Pancreas (tissue), 10 donors: ENCODE data around the gene TEX53. TPM values are rescaled to one million over a fixed set of nuclear protein-coding genes. Genes with fewer than 3 reads are reported as not detected.

Source experiments
- ATAC-seq, 4 donors: fragments of 200-7000 bp; cut with Tn5 transposase; one replicate each; pipeline versions ENCODE4 v1.8.0 to v1.9.1; 2020; ENCODE audit warnings: mild to moderate bottlenecking in 4 of 4, moderate library complexity in 4 of 4
- DNase-seq, 6 donors: peaks; one replicate each; pipeline ENCODE4 v3.0.0-alpha.2; 2020
- FAIRE-seq: peaks from 2 replicates; lab custom pipeline; 2012; peaks lifted over from hg19 to GRCh38; lab: Jason Lieb, UNC
- H3K27ac ChIP-seq, 4 donors: fragments of 200-600 bp; sonication (generic); 1 replicate in 3 of 4; 2 replicates in 1 of 4; pipeline versions ENCODE4 v1.5.0 to v1.8.0; 2020
- H3K27me3 ChIP-seq, 4 donors: fragments of 200-600 bp; one replicate each; pipeline ENCODE4 v1.8.0; 2021
- H3K36me3 ChIP-seq, 3 donors: fragments of 200-600 bp; sonication (generic) in 1 of 3; one replicate each; pipeline versions ENCODE4 v1.5.0 to v1.8.0; 2020 to 2021
- H3K4me1 ChIP-seq, 3 donors: fragments of 200-600 bp; one replicate each; pipeline ENCODE4 v1.8.0; 2021
- H3K4me3 ChIP-seq, 4 donors: fragments of 200-600 bp; sonication (generic) in 2 of 4; one replicate each; pipeline versions ENCODE4 v1.5.0 to v1.8.0; 2020 to 2021
- H3K9me3 ChIP-seq, 4 donors: fragments of 200-600 bp; one replicate each; pipeline ENCODE4 v1.8.0; 2021
- CTCF ChIP-seq, 4 donors: fragments of 200-600 bp; sonication (generic) in 3 of 4; IDR thresholded peaks; one replicate each; pipeline versions ENCODE4 v1.5.0 to v1.8.0; 2021; ENCODE audit warnings: antibody characterized with exemption in 4 of 4
- WGBS, 2 donors: extraction: QIAGEN DNeasy Blood & Tissue Kit; methylation state at CpG; one replicate each; pipeline ENCODE4 v1.1.7; 2013; 5-methylcytosine and 5-hydroxymethylcytosine counted together
- intact Hi-C, 3 donors: fragments of 100-400 bp; cut with DNase I; formaldehyde crosslinking; loops; one replicate each; pipeline versions ENCODE4 v1.11.1 to v1.14.2; 2022
- polyA plus RNA-seq, 2 donors: library from polyadenylated mRNA; stranded (reverse); fragments of 200-250 nt; gene quantifications; one replicate each; pipeline ENCODE4 v1.2.3, GENCODE V29; 2013
- total RNA-seq, 6 donors: library from RNA; stranded (reverse); fragmentation: NEBNext Ultra II Directional in 4 of 6; extraction: Animal tissue kit (Norgen Biotek cat#: 25700) in 4 of 6; gene quantifications; one replicate each; pipeline versions ENCODE4 v1.2.1 to v1.2.4, GENCODE V29; 2021 to 2023
- donor health status: healthy with polysubstance abuse.
- donor health status: DM: no; HTN: no; CAD: no; lungs with moderate emphysema.
- donor health status: DM: no; HTN: no; CAD: no.
- donor health status: control.
- donor health status: control.
- donor health status: Bipolar disorder and iron deficiency.
- donor health status: DM: yes; HTN: yes; CAD: no.
- donor health status: DM: no; HTN: no; CAD: no.
- donor health status: DM: no; HTN: no; CAD: no.
- donor health status: DM: yes; HTN: yes; CAD: no.

TEX53 gene
- total and polyA plus RNA-seq, 8 donors, result not detected

DNA sequence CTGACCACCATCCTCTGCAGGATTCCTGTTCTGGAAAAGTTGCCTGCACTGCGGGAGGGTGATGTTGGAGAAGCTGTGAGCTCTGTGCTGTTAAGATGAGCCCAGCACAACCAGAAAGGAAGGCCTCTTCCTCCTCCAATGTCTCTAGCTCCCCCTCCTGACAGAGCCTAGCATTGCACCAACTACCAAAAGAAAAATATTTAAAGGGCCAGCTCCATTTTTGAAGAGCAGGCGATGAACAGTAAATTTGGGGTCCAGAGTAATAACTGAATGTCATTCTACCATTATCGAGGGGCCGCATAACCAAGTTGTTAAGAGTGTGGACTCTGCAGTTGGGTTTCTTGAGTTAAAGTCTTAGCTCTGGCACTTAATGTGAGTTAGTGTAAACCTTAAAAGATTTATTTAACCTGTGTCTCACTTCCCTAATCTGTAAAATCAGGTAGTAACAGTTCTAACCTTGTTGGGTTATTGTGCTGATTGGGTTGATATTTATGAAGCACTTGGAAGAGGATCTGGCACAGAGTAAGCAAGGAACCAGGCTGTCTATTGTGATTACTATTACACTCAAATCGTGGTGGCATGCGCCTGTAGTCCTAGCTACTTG, 3.9 kb downstream of the TEX53 start:
- WGBS, 2 donors, result 30 to 33% methylated on average over 6 of the region's 6 CpGs
- FAIRE-seq (no peak), DNase-seq (peak in 5 of 6 donors; percentile 51 to 80 (median 67)), ATAC-seq (peak; percentile 73 to 99 (median 93))
- peak; percentile 63 to 80 (median 75) for TF ChIP-seq CTCF (IDR thresholded peaks at IDR 0.05)
- intact Hi-C loops, result loop anchor here in 1 of 3 donors (10.0 kb wide), 1 partner anchor 219 kb away; no protein-coding TSS in a partner anchor
- H3K9me3 ChIP-seq, result no peaks in the 10 kb centered on the region
- no peaks in the 10 kb centered on the region for H3K27me3 ChIP-seq
- no peaks in the 10 kb centered on the region for H3K36me3 ChIP-seq
- no peak overlapping the region for H3K27ac ChIP-seq
- H3K4me1 ChIP-seq, result no peaks in the 10 kb centered on the region
- no peak overlapping the region for H3K4me3 ChIP-seq

DNA sequence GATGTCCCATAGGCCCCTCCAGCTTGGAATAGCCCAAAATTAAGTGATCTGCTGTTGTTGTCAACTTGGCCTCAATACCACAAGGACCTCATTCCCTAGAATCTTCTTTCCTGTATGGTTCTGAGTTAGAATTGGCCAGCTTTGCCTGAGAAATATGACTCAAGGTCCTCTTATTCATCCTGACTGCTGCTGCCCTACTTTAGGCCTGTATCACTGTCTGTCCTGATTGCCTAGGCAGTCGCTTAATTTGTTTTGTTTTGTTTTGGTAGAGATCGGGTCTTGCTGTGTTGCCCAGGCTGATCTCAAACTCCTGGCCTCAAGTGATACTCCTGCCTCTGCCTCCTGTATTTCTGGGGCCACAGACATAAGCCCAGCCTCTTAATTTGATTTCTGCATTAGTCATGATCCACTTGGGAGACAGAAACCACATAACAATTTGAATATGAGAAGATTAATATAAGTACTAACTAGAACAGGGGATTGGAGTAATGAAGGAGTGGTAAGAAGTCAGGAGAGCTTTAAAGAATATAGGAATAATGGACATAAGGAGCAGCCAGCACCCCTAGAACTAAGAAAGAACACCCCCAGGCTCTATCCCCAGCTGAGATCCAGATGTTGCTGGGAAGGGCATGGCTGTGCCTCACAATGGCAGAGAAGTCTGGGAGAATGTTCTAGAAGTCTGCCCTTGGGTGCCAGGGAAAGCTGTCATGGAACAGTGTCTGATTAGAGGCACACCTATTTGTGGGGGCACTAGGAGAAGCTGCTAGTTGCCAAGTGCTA, 4.6 kb downstream of the TEX53 start:
- Histone ChIP-seq H3K27me3 (no peaks in the 10 kb centered on the region), H3K4me1 (no peaks in the 10 kb centered on the region), H3K4me3 (no peak overlapping the region), H3K9me3 (no peaks in the 10 kb centered on the region), H3K36me3 (no peaks in the 10 kb centered on the region), H3K27ac (no peak overlapping the region)
- TF ChIP-seq CTCF (IDR thresholded peaks at IDR 0.05), result no peak
- 68 to 78% methylated on average over 2 of the region's 2 CpGs for WGBS, 2 donors
- FAIRE-seq (no peak), ATAC-seq (peak in 2 of 4 donors; percentile 15 to 42), DNase-seq (no peak)
- intact Hi-C loops, result loop anchor here in 1 of 3 donors (10.0 kb wide), 1 partner anchor 218 kb away; no protein-coding TSS in a partner anchor

DNA sequence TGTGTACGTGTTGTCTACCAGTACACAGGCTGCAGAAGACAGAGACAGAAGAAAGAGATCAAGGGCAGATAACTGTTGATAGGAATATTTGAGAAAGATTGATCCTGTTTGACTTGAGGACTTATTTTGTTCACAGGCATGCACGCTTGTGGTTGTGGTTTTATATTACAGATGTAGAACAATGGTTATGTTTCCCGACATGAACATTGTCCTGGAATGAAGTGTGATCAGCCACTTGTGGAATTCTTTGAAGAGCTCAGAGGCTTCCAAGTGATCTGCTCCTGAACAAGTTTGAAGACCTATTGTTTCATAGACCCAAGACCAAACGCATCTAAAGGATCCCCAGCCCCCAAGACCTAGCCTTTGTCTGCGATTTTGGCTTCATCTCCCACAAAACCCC, 13.7 kb downstream of the TEX53 start:
- Histone ChIP-seq H3K9me3 (no peaks in the 10 kb centered on the region), H3K4me1 (no peaks in the 10 kb centered on the region), H3K27me3 (no peaks in the 10 kb centered on the region), H3K27ac (no peak overlapping the region), H3K36me3 (peaks cover 0 to 4% (median 0%) of the 10 kb centered on the region in 3 donors), H3K4me3 (no peak overlapping the region)
- DNase-seq (no peak), FAIRE-seq (no peak), ATAC-seq (no peak)
- no peak for TF ChIP-seq CTCF (IDR thresholded peaks at IDR 0.05)
- 91 to 92% methylated on average over 5 of the region's 5 CpGs for WGBS, 2 donors
- intact Hi-C loops, result loop anchor here in 1 of 3 donors (10.0 kb wide), 2 partner anchors 149 to 219 kb away; no protein-coding TSS in a partner anchor

GRCh38 chr9:114643001-114643400, 14.6 kb downstream of the TEX53 start:
- no peak for ATAC-seq
- no peak for FAIRE-seq

More at GRCh38 chr9:114643001-114643400, 14.6 kb downstream of the TEX53 start:
- no peaks in the 10 kb centered on the region for H3K27me3 ChIP-seq
- H3K4me1 ChIP-seq, result no peaks in the 10 kb centered on the region
- intact Hi-C loops, result loop anchor here in 1 of 3 donors (10.0 kb wide), 2 partner anchors 148 to 218 kb away; no protein-coding TSS in a partner anchor
- H3K36me3 ChIP-seq, result peaks cover 0 to 4% (median 0%) of the 10 kb centered on the region in 3 donors
- H3K4me3 ChIP-seq, result no peak overlapping the region
- TF ChIP-seq CTCF (IDR thresholded peaks at IDR 0.05), result no peak
- H3K27ac ChIP-seq, result no peak overlapping the region
- no peaks in the 10 kb centered on the region for H3K9me3 ChIP-seq
- no peak for DNase-seq
- WGBS, 2 donors, result 86 to 88% methylated on average over 8 of the region's 8 CpGs
